ENCODE results near the gene CBR4. TPM values are rescaled to one million over a fixed set of nuclear protein-coding genes. Genes with fewer than 3 reads are reported as not detected.
"Not testable (repeated sequence)": the region's sequence is repeated elsewhere in the genome, so short reads cannot be mapped to it uniquely, and the experiment has no call there.

Gene CBR4
- total RNA-seq, 2 donors from 2014 or later, result 24.4 TPM

GRCh38 chr4:169044714-169045447 is 34.8 kb upstream of the CBR4 start:
- H3K36me3 Mint-ChIP-seq (ENCODE audit: insufficient read depth in 2 of 2), result no peaks in the 10 kb centered on the region
- H3K4me1 Mint-ChIP-seq (ENCODE audit: low read depth), result no peaks in the 10 kb centered on the region
- H3K4me3 Mint-ChIP-seq, result no peak overlapping the region
- ATAC-seq (replicated peaks in 1 of 2) (no peak), DNase-seq (no peak)
- H3K27ac Mint-ChIP-seq, result no peak overlapping the region
- H3K27me3 Mint-ChIP-seq (ENCODE audit: low read depth), result no peaks in the 10 kb centered on the region
- no peaks in the 10 kb centered on the region for H3K9me3 Mint-ChIP-seq

- H3K9me3 Mint-ChIP-seq, result no peaks in the 10 kb centered on the region
- ATAC-seq (replicated peaks in 1 of 2), result no peak
- H3K4me3 Mint-ChIP-seq, result no peak overlapping the region
- no peak overlapping the region for H3K27ac Mint-ChIP-seq
- no peaks in the 10 kb centered on the region for H3K36me3 Mint-ChIP-seq (ENCODE audit: insufficient read depth in 2 of 2)
- no peak for DNase-seq
- H3K27me3 Mint-ChIP-seq (ENCODE audit: low read depth), result no peaks in the 10 kb centered on the region
- no peaks in the 10 kb centered on the region for H3K4me1 Mint-ChIP-seq (ENCODE audit: low read depth)
Measured at GRCh38 chr4:169042608-169043007, 32.6 kb upstream of the CBR4 start.

- Mint-ChIP-seq H3K4me3 (no peak overlapping the region), H3K36me3 (ENCODE audit: insufficient read depth in 2 of 2) (no peaks in the 10 kb centered on the region), H3K27me3 (ENCODE audit: low read depth) (no peaks in the 10 kb centered on the region), H3K9me3 (no peaks in the 10 kb centered on the region), H3K27ac (no peak overlapping the region), H3K4me1 (ENCODE audit: low read depth) (no peaks in the 10 kb centered on the region)
- no peak for DNase-seq
- ATAC-seq (replicated peaks in 1 of 2), result no peak
Measured at GRCh38 chr4:169040559-169041261, 30.7 kb upstream of the CBR4 start.

GRCh38 chr4:169039251-169039954 is 29.3 kb upstream of the CBR4 start:
- Mint-ChIP-seq H3K4me1 (ENCODE audit: low read depth) (no peaks in the 10 kb centered on the region), H3K36me3 (ENCODE audit: insufficient read depth in 2 of 2) (no peaks in the 10 kb centered on the region), H3K4me3 (no peak overlapping the region), H3K9me3 (no peaks in the 10 kb centered on the region), H3K27me3 (ENCODE audit: low read depth) (no peaks in the 10 kb centered on the region), H3K27ac (no peak overlapping the region)
- ATAC-seq (replicated peaks in 1 of 2) (no peak), DNase-seq (no peak)

GRCh38 chr4:169037506-169037905 is 27.5 kb upstream of the CBR4 start:
- no peaks in the 10 kb centered on the region for H3K36me3 Mint-ChIP-seq (ENCODE audit: insufficient read depth in 2 of 2)
- no peaks in the 10 kb centered on the region for H3K4me1 Mint-ChIP-seq (ENCODE audit: low read depth)
- no peaks in the 10 kb centered on the region for H3K9me3 Mint-ChIP-seq
- H3K27ac Mint-ChIP-seq, result no peak overlapping the region
- H3K27me3 Mint-ChIP-seq (ENCODE audit: low read depth), result no peaks in the 10 kb centered on the region
- ATAC-seq (replicated peaks in 1 of 2), result no peak
- DNase-seq, result no peak
- no peak overlapping the region for H3K4me3 Mint-ChIP-seq

- not testable (repeated sequence) for H3K4me3 Mint-ChIP-seq; H3K27ac Mint-ChIP-seq; H3K36me3 Mint-ChIP-seq (ENCODE audit: insufficient read depth in 2 of 2); ATAC-seq (replicated peaks in 1 of 2); DNase-seq; H3K27me3 Mint-ChIP-seq (ENCODE audit: low read depth); H3K4me1 Mint-ChIP-seq (ENCODE audit: low read depth); H3K9me3 Mint-ChIP-seq
Measured at GRCh38 chr4:169035871-169036620, 26.0 kb upstream of the CBR4 start.

GRCh38 chr4:169033660-169034059 is 23.6 kb upstream of the CBR4 start:
- DNase-seq, result no peak
- no peaks in the 10 kb centered on the region for H3K4me1 Mint-ChIP-seq (ENCODE audit: low read depth)
- H3K27me3 Mint-ChIP-seq (ENCODE audit: low read depth), result peaks cover 5% of the 10 kb centered on the region
- no peak overlapping the region for H3K4me3 Mint-ChIP-seq
- no peaks in the 10 kb centered on the region for H3K9me3 Mint-ChIP-seq
- ATAC-seq (replicated peaks in 1 of 2), result no peak
- no peaks in the 10 kb centered on the region for H3K36me3 Mint-ChIP-seq (ENCODE audit: insufficient read depth in 2 of 2)
- H3K27ac Mint-ChIP-seq, result no peak overlapping the region

- ATAC-seq (replicated peaks in 1 of 2) (no peak), DNase-seq (no peak)
- Mint-ChIP-seq H3K27ac (no peak overlapping the region), H3K4me3 (no peak overlapping the region), H3K4me1 (ENCODE audit: low read depth) (no peaks in the 10 kb centered on the region), H3K36me3 (ENCODE audit: insufficient read depth in 2 of 2) (no peaks in the 10 kb centered on the region), H3K9me3 (no peaks in the 10 kb centered on the region), H3K27me3 (ENCODE audit: low read depth) (peaks cover 6% of the 10 kb centered on the region)
Measured at GRCh38 chr4:169032883-169033645, 23.0 kb upstream of the CBR4 start.

- ATAC-seq (replicated peaks in 1 of 2) (no peak), DNase-seq (no peak)
- Mint-ChIP-seq H3K27me3 (ENCODE audit: low read depth) (peaks cover 13% of the 10 kb centered on the region), H3K4me1 (ENCODE audit: low read depth) (no peaks in the 10 kb centered on the region), H3K4me3 (no peak overlapping the region), H3K36me3 (ENCODE audit: insufficient read depth in 2 of 2) (no peaks in the 10 kb centered on the region), H3K27ac (no peak overlapping the region), H3K9me3 (no peaks in the 10 kb centered on the region)
Measured at GRCh38 chr4:169032194-169032593, 22.1 kb upstream of the CBR4 start.

- ATAC-seq (replicated peaks in 1 of 2) (no peak), DNase-seq (no peak)
- Mint-ChIP-seq H3K27ac (no peak overlapping the region), H3K4me1 (ENCODE audit: low read depth) (no peaks in the 10 kb centered on the region), H3K36me3 (ENCODE audit: insufficient read depth in 2 of 2) (no peaks in the 10 kb centered on the region), H3K4me3 (no peak overlapping the region), H3K9me3 (no peaks in the 10 kb centered on the region), H3K27me3 (ENCODE audit: low read depth) (peaks cover 13% of the 10 kb centered on the region)
Measured at GRCh38 chr4:169031392-169031791, 21.3 kb upstream of the CBR4 start.

GRCh38 chr4:169030562-169030982 is 20.5 kb upstream of the CBR4 start:
- Mint-ChIP-seq H3K4me1 (ENCODE audit: low read depth) (no peaks in the 10 kb centered on the region), H3K36me3 (ENCODE audit: insufficient read depth in 2 of 2) (no peaks in the 10 kb centered on the region), H3K9me3 (no peaks in the 10 kb centered on the region), H3K4me3 (no peak overlapping the region), H3K27me3 (ENCODE audit: low read depth) (peaks cover 13% of the 10 kb centered on the region), H3K27ac (no peak overlapping the region)
- no peak for ATAC-seq (replicated peaks in 1 of 2)
- DNase-seq, result no peak

GRCh38 chr4:169029947-169030346 is 19.9 kb upstream of the CBR4 start:
- Mint-ChIP-seq H3K27me3 (ENCODE audit: low read depth) (peaks cover 13% of the 10 kb centered on the region), H3K4me1 (ENCODE audit: low read depth) (no peaks in the 10 kb centered on the region), H3K36me3 (ENCODE audit: insufficient read depth in 2 of 2) (no peaks in the 10 kb centered on the region), H3K4me3 (no peak overlapping the region), H3K9me3 (no peaks in the 10 kb centered on the region), H3K27ac (no peak overlapping the region)
- DNase-seq, result no peak
- ATAC-seq (replicated peaks in 1 of 2), result no peak
